Right lobe of liver (tissue), 6 donors: ENCODE measurements around the gene RMRP. TPM values are rescaled to one million over a fixed set of nuclear protein-coding genes. Genes with fewer than 3 reads are reported as not detected.

Experiments
- ATAC-seq, 4 donors: fragments of 200-7000 bp; cut with Tn5 transposase; one replicate each; pipeline ENCODE4 v1.9.1; 2020; ENCODE audit warnings: mild to moderate bottlenecking in 4 of 4, moderate library complexity in 4 of 4
- DNase-seq, 3 donors: peaks; one replicate each; pipeline ENCODE4 v3.0.0-alpha.2; 2020
- H3K27ac ChIP-seq, 3 donors: fragments of 200-600 bp; one replicate each; pipeline ENCODE4 v1.8.0; 2022
- H3K27me3 ChIP-seq, 2 donors: fragments of 200-600 bp; one replicate each; pipeline ENCODE4 v1.8.0; 2022
- H3K36me3 ChIP-seq, 4 donors: fragments of 200-600 bp; sonication (generic) in 1 of 4; one replicate each; pipeline versions ENCODE4 v1.5.1 to v1.8.0; 2017 to 2022; ENCODE audit warnings: control low read depth in 1 of 4
- H3K4me1 ChIP-seq, 4 donors: fragments of 200-600 bp; sonication (generic) in 1 of 4; one replicate each; pipeline versions ENCODE4 v1.5.1 to v1.8.0; 2017 to 2022; ENCODE audit warnings: control low read depth in 1 of 4
- H3K4me3 ChIP-seq, 3 donors: fragments of 200-600 bp; one replicate each; pipeline ENCODE4 v1.8.0; 2022
- H3K9me3 ChIP-seq, 4 donors: fragments of 200-600 bp; sonication (generic) in 1 of 4; one replicate each; pipeline versions ENCODE4 v1.5.1 to v1.8.0; 2017 to 2022; ENCODE audit warnings: control low read depth in 1 of 4
- POLR2A ChIP-seq: fragments of 450-650 bp; IDR thresholded peaks from one replicate; pipeline ENCODE4 v1.6.1; 2017; ENCODE audit warnings: antibody characterized with exemption, mild to moderate bottlenecking
- WGBS: methylation state at CpG from one replicate; pipeline ENCODE4 v1.1.6; 2018; ENCODE audit warnings: low coverage, low lambda C conversion rate; ENCODE audit not compliant: insufficient coverage; ENCODE audit errors: missing lambda C conversion rate; 5-methylcytosine and 5-hydroxymethylcytosine counted together
- intact Hi-C, 2 donors: fragments of 100-400 bp; cut with DNase I; formaldehyde crosslinking; loops; one replicate each; pipeline versions ENCODE4 v1.11.2 to v1.14.1; 2022
- total RNA-seq, 6 experiments: library from RNA; depleted of rRNA in 2 of 6; stranded (reverse); fragments of >200 nt in 2 of 6; fragmentation: NEBNext Ultra II Directional in 3 of 6; extraction: Animal tissue kit (Norgen Biotek cat#: 25700) in 3 of 6; gene quantifications; one replicate each; pipeline versions ENCODE4 v1.1.0 to v1.2.4, GENCODE V29; 2016 to 2023
- TF ChIP-seq, protein P1 (sequence below), 4 donors: fragments of 200-600 bp in 3 of 4; fragments of 450-650 bp in 1 of 4; IDR thresholded peaks; one replicate each; pipeline versions ENCODE4 v1.5.1 to v1.8.0; 2016 to 2022; ENCODE audit warnings: antibody characterized with exemption in 4 of 4, mild to moderate bottlenecking in 2 of 4
- donor health status: DM: no; HTN: yes; CAD: no.
- donor health status: DM: no; HTN: no; CAD: no.
- donor health status: DM: no; HTN: no; CAD: no.
- donor health status: DM: no; HTN: yes; CAD: no.
- donor health status: DM: no; HTN: yes; CAD: no.

Gene RMRP
- total RNA-seq, 6 experiments from 2014 or later: 1,534 to 17,791 (median 6,650) TPM

DNA sequence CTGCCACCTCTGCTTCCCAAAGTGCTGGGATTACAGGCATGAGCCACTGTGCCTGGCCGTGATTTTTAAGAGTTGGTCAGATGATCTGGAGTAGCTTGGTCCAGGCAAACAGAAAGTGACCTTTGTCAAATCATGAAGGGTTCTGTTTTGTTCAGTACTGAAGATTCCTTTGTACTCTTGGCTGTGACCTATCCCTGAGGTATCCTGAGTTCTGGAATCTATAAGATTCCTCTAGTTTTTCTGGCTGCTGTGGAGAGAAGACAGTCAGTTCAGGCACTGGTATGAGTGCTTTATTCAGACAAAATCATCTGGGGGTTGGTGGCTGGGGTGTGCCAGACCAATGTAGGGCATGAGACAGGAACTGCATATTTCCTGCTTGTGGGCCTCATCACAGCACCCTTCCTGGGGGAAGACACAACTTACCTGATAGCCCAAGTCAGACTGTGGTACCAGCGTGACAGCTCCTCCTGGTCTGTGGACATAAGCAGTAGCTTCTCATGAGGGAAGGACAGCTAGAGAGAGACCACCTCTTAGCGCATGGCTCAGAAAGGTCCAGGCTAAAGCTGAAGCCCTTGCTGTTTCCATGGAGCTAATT is 4.0 kb upstream of the RMRP start:
- TF ChIP-seq, protein P1, sequence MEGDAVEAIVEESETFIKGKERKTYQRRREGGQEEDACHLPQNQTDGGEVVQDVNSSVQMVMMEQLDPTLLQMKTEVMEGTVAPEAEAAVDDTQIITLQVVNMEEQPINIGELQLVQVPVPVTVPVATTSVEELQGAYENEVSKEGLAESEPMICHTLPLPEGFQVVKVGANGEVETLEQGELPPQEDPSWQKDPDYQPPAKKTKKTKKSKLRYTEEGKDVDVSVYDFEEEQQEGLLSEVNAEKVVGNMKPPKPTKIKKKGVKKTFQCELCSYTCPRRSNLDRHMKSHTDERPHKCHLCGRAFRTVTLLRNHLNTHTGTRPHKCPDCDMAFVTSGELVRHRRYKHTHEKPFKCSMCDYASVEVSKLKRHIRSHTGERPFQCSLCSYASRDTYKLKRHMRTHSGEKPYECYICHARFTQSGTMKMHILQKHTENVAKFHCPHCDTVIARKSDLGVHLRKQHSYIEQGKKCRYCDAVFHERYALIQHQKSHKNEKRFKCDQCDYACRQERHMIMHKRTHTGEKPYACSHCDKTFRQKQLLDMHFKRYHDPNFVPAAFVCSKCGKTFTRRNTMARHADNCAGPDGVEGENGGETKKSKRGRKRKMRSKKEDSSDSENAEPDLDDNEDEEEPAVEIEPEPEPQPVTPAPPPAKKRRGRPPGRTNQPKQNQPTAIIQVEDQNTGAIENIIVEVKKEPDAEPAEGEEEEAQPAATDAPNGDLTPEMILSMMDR (IDR thresholded peaks at IDR 0.05): no peak
- TF ChIP-seq POLR2A: no peak
- Histone ChIP-seq H3K4me1 (peaks cover 0 to 32% (median 3%) of the 10 kb centered on the region in 4 donors), H3K4me3 (no peak overlapping the region), H3K9me3 (no peaks in the 10 kb centered on the region), H3K36me3 (no peaks in the 10 kb centered on the region), H3K27me3 (no peaks in the 10 kb centered on the region), H3K27ac (peak overlapping the region; percentile 16 to 36 (median 35))
- ATAC-seq (no peak), DNase-seq (no peak)
- intact Hi-C loops: loop anchor here (5.0 to 10.0 kb wide), 2 partner anchors 63 to 65 kb away; no protein-coding TSS in a partner anchor
- WGBS: 36% methylated on average over 2 of the region's 3 CpGs

DNA sequence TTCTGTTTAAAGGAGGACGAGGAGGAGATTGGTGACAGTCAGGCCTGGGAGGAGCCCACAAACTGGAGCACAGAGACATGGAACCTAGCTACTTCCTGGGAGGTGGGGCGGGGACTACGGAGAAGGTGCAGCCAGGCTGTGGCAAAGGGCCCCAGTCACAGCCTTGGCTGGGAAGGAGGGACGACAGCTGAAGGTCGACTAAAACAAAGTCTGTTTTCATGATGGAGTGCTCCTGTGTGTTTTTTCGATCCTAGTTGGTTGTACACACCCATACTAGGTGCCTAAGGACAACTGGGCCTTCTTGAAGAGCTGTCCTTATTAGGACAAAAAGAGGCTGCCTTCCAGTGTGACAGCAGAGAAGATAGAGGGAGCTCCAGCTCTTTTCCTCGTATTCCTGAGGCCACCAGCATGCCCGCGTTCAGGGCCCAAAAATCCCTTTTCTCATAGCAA is 3.2 kb upstream of the RMRP start:
- Histone ChIP-seq H3K4me1 (peaks cover 0 to 32% (median 3%) of the 10 kb centered on the region in 4 donors), H3K36me3 (no peaks in the 10 kb centered on the region), H3K9me3 (no peaks in the 10 kb centered on the region), H3K27me3 (no peaks in the 10 kb centered on the region), H3K27ac (peak overlapping the region; percentile 16 to 36 (median 23)), H3K4me3 (no peak overlapping the region)
- DNase-seq (no peak), ATAC-seq (no peak)
- TF ChIP-seq, protein P1 (IDR thresholded peaks at IDR 0.05): peak; percentile 9 to 47 (median 37)
- no peak for TF ChIP-seq POLR2A
- intact Hi-C loops: loop anchor here (5.0 to 10.0 kb wide), 2 partner anchors 64 to 66 kb away; no protein-coding TSS in a partner anchor
- WGBS: 51% methylated on average over 6 of the region's 9 CpGs

DNA sequence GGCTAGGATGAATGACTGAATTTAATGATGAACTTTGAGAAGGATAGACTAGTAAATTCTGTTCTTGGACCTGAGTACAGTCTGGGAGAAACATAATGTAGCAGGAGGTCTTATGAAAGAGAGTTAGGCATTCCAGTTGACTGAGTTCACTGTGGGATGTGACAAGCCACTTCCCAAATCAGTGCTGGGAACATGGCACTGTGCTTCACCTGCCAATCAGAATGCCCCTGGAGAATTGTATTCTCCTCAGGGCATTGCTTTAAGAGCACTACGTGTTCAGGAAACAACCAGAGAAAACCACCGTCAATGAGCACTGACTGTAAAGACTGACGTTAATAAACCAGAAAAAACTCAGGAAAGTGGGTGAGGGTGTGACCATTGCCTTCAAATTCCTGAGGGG is 1.5 kb upstream of the RMRP start:
- H3K4me1 ChIP-seq: peaks cover 0 to 21% (median 3%) of the 10 kb centered on the region in 4 donors
- no peaks in the 10 kb centered on the region for H3K36me3 ChIP-seq
- DNase-seq: no peak
- no peaks in the 10 kb centered on the region for H3K9me3 ChIP-seq
- 80% methylated on average over 3 of the region's 3 CpGs for WGBS
- peak overlapping the region in 2 of 3 donors; percentile 95 to 96 for H3K27ac ChIP-seq
- no peak for ATAC-seq
- TF ChIP-seq, protein P1 (IDR thresholded peaks at IDR 0.05): no peak
- no peak for TF ChIP-seq POLR2A
- H3K27me3 ChIP-seq: no peaks in the 10 kb centered on the region
- intact Hi-C loops: no loop called here
- H3K4me3 ChIP-seq: peak overlapping the region in 1 of 3 donors; percentile 85

DNA sequence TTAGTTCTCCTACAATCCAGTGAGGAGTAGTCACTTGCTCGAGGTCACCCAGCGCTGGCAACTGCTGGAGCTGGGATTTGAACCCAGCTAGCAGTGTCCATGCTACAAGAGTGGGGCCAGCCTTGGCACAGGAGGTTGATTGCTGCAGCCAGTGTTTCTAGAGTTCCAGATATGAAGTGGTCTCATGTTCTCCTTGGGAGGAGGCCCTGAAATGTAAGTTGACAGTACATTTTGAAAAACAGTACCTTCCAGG is 1.1 kb upstream of the RMRP start:
- Histone ChIP-seq H3K4me3 (peak overlapping the region; percentile 85 to 90 (median 87)), H3K27me3 (no peaks in the 10 kb centered on the region), H3K27ac (peak overlapping the region; percentile 92 to 96 (median 95)), H3K9me3 (no peaks in the 10 kb centered on the region), H3K36me3 (no peaks in the 10 kb centered on the region), H3K4me1 (peaks cover 0 to 21% (median 3%) of the 10 kb centered on the region in 4 donors)
- ATAC-seq (peak in 3 of 4 donors; percentile 4 to 11 (median 8)), DNase-seq (peak in 1 of 3 donors; percentile 50)
- WGBS: 0% methylated on average over 2 of the region's 2 CpGs
- intact Hi-C loops: no loop called here
- no peak for TF ChIP-seq POLR2A
- TF ChIP-seq, protein P1 (IDR thresholded peaks at IDR 0.05): no peak
